Astrocyte (in vitro differentiated cells and primary cell): ENCODE data around the gene PNPLA7. TPM values are rescaled to one million over a fixed set of nuclear protein-coding genes. Genes with fewer than 3 reads are reported as not detected.

Experiments
- DNase-seq: peaks from one replicate; pipeline ENCODE4 v3.0.0-alpha.2; 2010; ENCODE audit warnings: low read depth
- FAIRE-seq: peaks from 2 replicates; lab custom pipeline; 2011; peaks lifted over from hg19 to GRCh38; lab: Jason Lieb, UNC
- H2AFZ ChIP-seq: 2 replicates; pipeline ENCODE4 v1.6.0; 2012; ENCODE audit warnings: low read depth, low read length, inconsistent platforms
- H3K27ac ChIP-seq: 2 replicates; pipeline ENCODE4 v1.5.1; 2011; ENCODE audit warnings: low read depth, low read length, inconsistent platforms
- H3K27me3 ChIP-seq: 2 replicates; pipeline ENCODE4 v1.6.0; 2011; ENCODE audit warnings: low read length, inconsistent platforms; ENCODE audit not compliant: insufficient read depth
- H3K36me3 ChIP-seq: 2 replicates; pipeline ENCODE4 v1.5.1; 2011; ENCODE audit warnings: low read length, inconsistent platforms; ENCODE audit not compliant: insufficient read depth
- H3K4me1 ChIP-seq: 2 replicates; pipeline ENCODE4 v1.5.1; 2011; ENCODE audit warnings: low read length, inconsistent platforms; ENCODE audit not compliant: insufficient read depth
- H3K4me2 ChIP-seq: 2 replicates; pipeline ENCODE4 v1.6.0; 2012; ENCODE audit warnings: low read length, inconsistent platforms
- H3K4me3 ChIP-seq: 2 replicates; pipeline ENCODE4 v1.5.1; 2011; ENCODE audit warnings: low read depth, mild to moderate bottlenecking, low read length, inconsistent platforms; ENCODE audit not compliant: insufficient read depth
- H3K79me2 ChIP-seq: 2 replicates; pipeline ENCODE4 v1.6.0; 2012; ENCODE audit warnings: mild to moderate bottlenecking, low read length, inconsistent platforms; ENCODE audit not compliant: insufficient read depth
- H3K9ac ChIP-seq: 2 replicates; pipeline ENCODE4 v1.6.0; 2012; ENCODE audit warnings: mild to moderate bottlenecking, low read length, inconsistent platforms
- H3K9me3 ChIP-seq: 2 replicates; pipeline ENCODE4 v1.5.1; 2012; ENCODE audit warnings: low read depth, mild to moderate bottlenecking, low read length, inconsistent platforms; ENCODE audit not compliant: insufficient read depth
- H4K20me1 ChIP-seq: 2 replicates; pipeline ENCODE4 v1.6.0; 2012; ENCODE audit warnings: low read length, inconsistent platforms; ENCODE audit not compliant: insufficient read depth
- H3K27ac Mint-ChIP-seq: one replicate; pipeline ENCODE4 v1.8.0; 2021; ENCODE audit warnings: mild to moderate bottlenecking, mixed read lengths; ENCODE audit not compliant: unreplicated experiment
- H3K27me3 Mint-ChIP-seq: one replicate; pipeline ENCODE4 v1.8.0; 2021; ENCODE audit warnings: low read depth, mixed read lengths; ENCODE audit not compliant: unreplicated experiment
- H3K36me3 Mint-ChIP-seq: one replicate; pipeline ENCODE4 v1.8.0; 2021; ENCODE audit warnings: low read depth, mixed read lengths; ENCODE audit not compliant: unreplicated experiment
- H3K4me1 Mint-ChIP-seq: one replicate; pipeline ENCODE4 v1.8.0; 2021; ENCODE audit warnings: low read depth, mixed read lengths; ENCODE audit not compliant: unreplicated experiment
- H3K4me3 Mint-ChIP-seq: one replicate; pipeline ENCODE4 v1.8.0; 2021; ENCODE audit warnings: mild to moderate bottlenecking, moderate library complexity, mixed read lengths; ENCODE audit not compliant: unreplicated experiment
- H3K9me3 Mint-ChIP-seq: one replicate; pipeline ENCODE4 v1.8.0; 2021; ENCODE audit warnings: mild to moderate bottlenecking, mixed read lengths; ENCODE audit not compliant: unreplicated experiment
- EZH2 ChIP-seq: IDR thresholded peaks from 2 replicates; pipeline ENCODE4 v1.6.1; 2012; ENCODE audit warnings: mild to moderate bottlenecking, low read length, inconsistent platforms; ENCODE audit not compliant: insufficient read depth
- total RNA-seq: library from RNA; stranded (reverse); gene quantifications from 2 replicates; pipeline ENCODE4 v1.2.1, GENCODE V29; 2021
- TF ChIP-seq, protein P1 (sequence below): IDR thresholded peaks from 2 replicates; pipeline ENCODE4 v1.5.1; 2011; ENCODE audit warnings: low read depth, mild to moderate bottlenecking, inconsistent platforms, low read length, moderate library complexity; ENCODE audit not compliant: insufficient read depth

The PNPLA7 gene
- total RNA-seq, 1 donor from 2014 or later, result 2.6 TPM

DNA sequence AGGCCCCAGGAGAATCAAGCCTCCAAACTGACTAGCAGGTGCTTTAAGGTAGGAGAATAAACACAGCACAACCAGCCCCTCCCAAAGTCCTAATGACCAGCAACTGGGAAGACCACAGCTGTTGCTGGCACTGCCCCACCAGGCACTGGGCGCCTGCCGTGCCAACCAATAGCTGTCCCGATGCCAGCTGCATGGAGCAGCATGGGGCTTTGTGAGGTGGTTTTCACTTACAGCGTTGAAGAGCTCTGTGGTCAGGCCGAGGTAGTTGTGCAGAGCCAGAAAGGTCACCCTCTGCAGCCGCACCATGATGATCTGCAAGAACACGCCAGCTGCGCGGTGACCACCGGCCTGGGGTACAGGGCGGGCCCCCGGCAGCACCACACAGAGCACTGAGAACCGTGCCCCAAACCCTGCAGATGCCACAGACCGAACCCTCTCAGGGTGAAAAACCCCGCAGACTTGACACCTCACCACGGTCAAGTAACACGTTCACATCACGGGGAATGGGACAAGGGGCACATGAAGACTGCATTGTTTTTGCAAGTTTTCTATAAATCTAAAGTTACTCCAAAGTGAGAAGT, 28.7 kb downstream of the PNPLA7 start:
- H4K20me1 ChIP-seq, result no peaks in the 10 kb centered on the region
- H3K36me3 ChIP-seq, result no peaks in the 10 kb centered on the region
- DNase-seq (no peak), FAIRE-seq (no peak)
- H3K9me3 ChIP-seq, result no peaks in the 10 kb centered on the region
- Mint-ChIP-seq H3K36me3 (peaks cover 7% of the 10 kb centered on the region), H3K4me3 (no peak overlapping the region), H3K9me3 (no peaks in the 10 kb centered on the region), H3K27ac (no peak overlapping the region), H3K27me3 (no peaks in the 10 kb centered on the region), H3K4me1 (no peaks in the 10 kb centered on the region)
- H3K27me3 ChIP-seq, result no peaks in the 10 kb centered on the region
- no peak overlapping the region for H3K4me2 ChIP-seq
- H3K4me3 ChIP-seq, result no peak overlapping the region
- no peak overlapping the region for H2AFZ ChIP-seq
- no peaks in the 10 kb centered on the region for H3K79me2 ChIP-seq
- H3K9ac ChIP-seq, result no peak overlapping the region
- no peak overlapping the region for H3K27ac ChIP-seq
- H3K4me1 ChIP-seq, result no peaks in the 10 kb centered on the region
- TF ChIP-seq, protein P1, sequence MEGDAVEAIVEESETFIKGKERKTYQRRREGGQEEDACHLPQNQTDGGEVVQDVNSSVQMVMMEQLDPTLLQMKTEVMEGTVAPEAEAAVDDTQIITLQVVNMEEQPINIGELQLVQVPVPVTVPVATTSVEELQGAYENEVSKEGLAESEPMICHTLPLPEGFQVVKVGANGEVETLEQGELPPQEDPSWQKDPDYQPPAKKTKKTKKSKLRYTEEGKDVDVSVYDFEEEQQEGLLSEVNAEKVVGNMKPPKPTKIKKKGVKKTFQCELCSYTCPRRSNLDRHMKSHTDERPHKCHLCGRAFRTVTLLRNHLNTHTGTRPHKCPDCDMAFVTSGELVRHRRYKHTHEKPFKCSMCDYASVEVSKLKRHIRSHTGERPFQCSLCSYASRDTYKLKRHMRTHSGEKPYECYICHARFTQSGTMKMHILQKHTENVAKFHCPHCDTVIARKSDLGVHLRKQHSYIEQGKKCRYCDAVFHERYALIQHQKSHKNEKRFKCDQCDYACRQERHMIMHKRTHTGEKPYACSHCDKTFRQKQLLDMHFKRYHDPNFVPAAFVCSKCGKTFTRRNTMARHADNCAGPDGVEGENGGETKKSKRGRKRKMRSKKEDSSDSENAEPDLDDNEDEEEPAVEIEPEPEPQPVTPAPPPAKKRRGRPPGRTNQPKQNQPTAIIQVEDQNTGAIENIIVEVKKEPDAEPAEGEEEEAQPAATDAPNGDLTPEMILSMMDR, result no peak
- no peak for TF ChIP-seq EZH2

DNA sequence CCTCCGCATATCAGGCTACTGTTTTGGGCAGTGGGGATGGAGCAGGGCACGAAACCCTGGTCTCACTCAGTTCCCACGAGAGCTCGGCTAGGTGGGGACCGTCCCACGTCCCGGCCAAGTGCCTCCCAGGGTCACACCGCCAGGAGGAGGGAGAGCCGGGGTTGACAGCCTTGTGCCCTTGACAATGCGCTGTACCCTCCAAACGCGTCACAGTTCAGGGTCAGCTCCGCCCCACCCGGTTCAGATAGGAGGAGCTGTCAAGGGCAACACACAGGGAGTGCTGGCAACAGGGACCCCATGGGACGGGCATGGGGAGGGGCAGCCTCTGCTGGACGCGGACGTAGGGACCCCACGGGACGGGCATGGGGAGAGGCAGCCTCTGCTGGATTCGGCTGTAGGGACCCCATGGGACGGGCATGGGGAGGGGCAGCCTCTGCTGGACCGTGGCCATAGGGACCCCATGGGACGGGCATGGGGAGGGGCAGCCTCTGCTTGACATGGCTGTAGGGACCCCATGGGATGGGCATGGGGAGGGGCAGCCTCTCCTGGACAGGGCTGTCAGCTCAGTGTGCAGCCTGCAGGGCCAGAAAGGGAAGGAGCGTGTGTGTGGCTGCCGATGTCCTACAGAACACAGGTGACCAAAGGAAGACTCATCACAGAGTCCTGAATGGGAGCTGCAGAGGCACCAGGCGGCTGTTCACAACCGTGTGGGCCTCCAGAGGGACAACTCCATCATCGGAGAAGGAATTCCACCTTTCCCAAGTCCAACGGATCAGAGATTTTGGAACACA, 29.4 kb downstream of the PNPLA7 start:
- no peaks in the 10 kb centered on the region for H3K4me1 Mint-ChIP-seq
- H3K36me3 Mint-ChIP-seq, result peaks cover 7% of the 10 kb centered on the region

More for the DNA sequence above, 29.4 kb downstream of the PNPLA7 start:
- Histone ChIP-seq H3K4me1 (no peaks in the 10 kb centered on the region), H3K4me2 (no peak overlapping the region), H2AFZ (no peak overlapping the region), H3K4me3 (no peak overlapping the region), H3K36me3 (no peaks in the 10 kb centered on the region), H3K9me3 (no peaks in the 10 kb centered on the region), H4K20me1 (no peaks in the 10 kb centered on the region), H3K9ac (no peak overlapping the region), H3K79me2 (no peaks in the 10 kb centered on the region), H3K27ac (no peak overlapping the region), H3K27me3 (no peaks in the 10 kb centered on the region)
- H3K27me3 Mint-ChIP-seq, result no peaks in the 10 kb centered on the region
- FAIRE-seq, result no peak
- TF ChIP-seq, protein P1, result no peak
- TF ChIP-seq EZH2, result no peak
- no peaks in the 10 kb centered on the region for H3K9me3 Mint-ChIP-seq
- no peak overlapping the region for H3K4me3 Mint-ChIP-seq
- no peak for DNase-seq
- no peak overlapping the region for H3K27ac Mint-ChIP-seq
